ENCODE measurements around the gene CRHBP.

- TF ChIP-seq CTCF (IDR thresholded peaks at IDR 0.05) (no peak), POLR2A (IDR thresholded peaks at IDR 0.05) (no peak)
Measured at GRCh38 chr5:76994337-76994736, 41.5 kb downstream of the CRHBP start.
